ENCODE data around the gene ZNF430.

Gene ZNF430

DNA sequence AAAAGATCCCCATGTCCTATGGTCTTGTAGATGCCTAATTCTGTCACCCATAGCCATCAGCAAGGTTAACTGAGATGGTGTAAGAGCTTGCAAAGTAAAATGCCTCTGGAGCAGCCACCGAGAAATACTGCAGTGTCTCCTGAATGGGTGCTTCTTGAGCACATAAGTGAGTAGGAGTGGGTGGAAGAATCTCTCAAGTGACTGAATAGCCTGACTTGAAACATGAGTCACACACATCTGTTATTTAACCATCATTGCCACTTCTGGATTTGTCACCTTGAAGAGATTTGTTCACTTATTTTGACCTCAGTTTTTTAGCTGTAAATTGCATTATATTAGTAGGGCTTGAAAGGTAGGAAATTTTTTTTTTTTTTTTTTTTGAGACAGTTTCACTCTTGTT lies 63.9 kb downstream of the ZNF430 start:
- CTCF ChIA-PET, result no interaction called here
- TF ChIP-seq, protein P1, sequence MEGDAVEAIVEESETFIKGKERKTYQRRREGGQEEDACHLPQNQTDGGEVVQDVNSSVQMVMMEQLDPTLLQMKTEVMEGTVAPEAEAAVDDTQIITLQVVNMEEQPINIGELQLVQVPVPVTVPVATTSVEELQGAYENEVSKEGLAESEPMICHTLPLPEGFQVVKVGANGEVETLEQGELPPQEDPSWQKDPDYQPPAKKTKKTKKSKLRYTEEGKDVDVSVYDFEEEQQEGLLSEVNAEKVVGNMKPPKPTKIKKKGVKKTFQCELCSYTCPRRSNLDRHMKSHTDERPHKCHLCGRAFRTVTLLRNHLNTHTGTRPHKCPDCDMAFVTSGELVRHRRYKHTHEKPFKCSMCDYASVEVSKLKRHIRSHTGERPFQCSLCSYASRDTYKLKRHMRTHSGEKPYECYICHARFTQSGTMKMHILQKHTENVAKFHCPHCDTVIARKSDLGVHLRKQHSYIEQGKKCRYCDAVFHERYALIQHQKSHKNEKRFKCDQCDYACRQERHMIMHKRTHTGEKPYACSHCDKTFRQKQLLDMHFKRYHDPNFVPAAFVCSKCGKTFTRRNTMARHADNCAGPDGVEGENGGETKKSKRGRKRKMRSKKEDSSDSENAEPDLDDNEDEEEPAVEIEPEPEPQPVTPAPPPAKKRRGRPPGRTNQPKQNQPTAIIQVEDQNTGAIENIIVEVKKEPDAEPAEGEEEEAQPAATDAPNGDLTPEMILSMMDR (conservative IDR thresholded peaks at IDR 0.05; ENCODE audit: low read depth), result no peak
- POLR2A ChIA-PET (ENCODE audit: low non-redundant PET), result no interaction called here
- no peak overlapping the region for H3K27ac ChIP-seq
- DNase-seq (ENCODE audit: low spot score), result peak; percentile 4

DNA sequence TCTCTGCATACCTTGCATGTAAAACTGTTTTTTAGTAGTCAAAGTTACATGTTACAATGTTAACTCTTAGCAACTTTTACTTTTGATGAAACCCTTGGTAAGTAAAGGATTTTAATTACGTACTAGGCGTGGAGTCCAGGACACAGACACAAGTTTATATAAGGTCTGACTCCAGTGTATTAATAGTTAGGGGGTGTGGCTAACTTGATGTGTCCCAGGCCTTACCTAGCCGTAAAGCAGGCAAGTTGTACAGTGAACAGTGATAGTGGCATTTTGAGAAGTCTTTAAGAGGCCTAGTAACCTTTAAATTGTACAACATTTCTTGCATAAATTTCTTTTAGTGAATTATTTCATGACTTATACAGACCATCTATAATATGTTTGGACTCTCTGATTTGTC lies 67.4 kb downstream of the ZNF430 start:
- DNase-seq (ENCODE audit: low spot score), result no peak
- H3K27ac ChIP-seq, result no peak overlapping the region
- TF ChIP-seq, protein P1 (conservative IDR thresholded peaks at IDR 0.05; ENCODE audit: low read depth), result no peak
- ChIA-PET POLR2A (ENCODE audit: low non-redundant PET) (no interaction called here), CTCF (no interaction called here)

DNA sequence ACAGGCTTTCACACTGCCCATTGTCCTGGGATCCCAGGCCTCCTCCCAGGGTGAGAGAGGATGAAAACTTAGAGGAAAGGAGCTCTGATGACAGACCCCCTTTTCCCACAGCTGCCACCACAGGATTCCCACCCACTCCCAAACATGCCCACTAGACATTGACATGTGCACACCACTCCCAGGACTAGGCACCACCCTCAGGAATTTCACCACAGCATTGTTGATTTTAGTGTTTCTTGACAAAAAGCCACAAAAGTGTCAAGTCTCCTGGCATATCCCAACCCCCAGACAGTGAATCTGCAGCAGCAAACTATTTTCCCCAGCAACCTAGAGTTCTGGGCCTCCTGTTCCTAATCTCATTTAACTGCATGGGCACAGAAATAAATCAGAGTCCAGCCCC lies 71.7 kb downstream of the ZNF430 start:
- TF ChIP-seq, protein P1 (conservative IDR thresholded peaks at IDR 0.05; ENCODE audit: low read depth), result no peak
- ChIA-PET POLR2A (ENCODE audit: low non-redundant PET) (no interaction called here), CTCF (no interaction called here)
- peak overlapping the region; percentile 52 for H3K27ac ChIP-seq
- DNase-seq (ENCODE audit: low spot score), result no peak

DNA sequence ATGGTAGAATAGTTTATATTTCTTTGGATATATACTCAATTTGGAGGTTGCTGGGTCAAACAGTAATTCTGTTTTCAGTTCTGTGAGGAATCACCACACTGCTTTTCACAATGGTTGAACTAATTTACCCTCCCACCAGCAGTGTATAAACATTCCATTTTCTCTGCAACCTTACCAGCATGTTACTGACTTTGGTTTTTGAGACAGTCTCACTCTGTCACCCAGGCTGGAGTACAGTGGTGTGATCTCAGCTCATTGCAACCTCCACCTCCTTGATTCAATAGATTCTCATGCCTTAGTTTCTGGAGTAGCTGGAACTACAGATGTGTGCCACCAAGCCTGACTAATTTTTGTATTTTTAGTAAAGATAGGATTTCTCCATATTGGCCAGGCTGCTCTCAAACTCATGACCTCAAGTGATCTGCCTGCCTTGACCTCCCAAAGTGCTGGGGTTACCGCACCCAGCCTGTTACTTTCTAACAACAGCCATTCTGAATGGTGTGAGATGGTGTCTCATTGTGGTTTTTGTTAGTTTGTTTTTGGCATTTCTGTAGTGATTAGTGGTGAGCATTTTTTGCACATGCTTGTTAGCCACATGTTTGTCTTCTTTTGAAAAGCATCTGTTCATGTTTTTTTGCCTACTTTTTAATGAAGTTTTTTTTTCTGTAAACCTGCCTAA lies 74.0 kb downstream of the ZNF430 start:
- DNase-seq (ENCODE audit: low spot score), result no peak
- ChIA-PET CTCF (interaction anchor here (0.8 kb wide), 1 partner anchor 11 kb away, joined by 4 read pairs; no protein-coding TSS in a partner anchor), POLR2A (ENCODE audit: low non-redundant PET) (no interaction called here)
- TF ChIP-seq, protein P1 (conservative IDR thresholded peaks at IDR 0.05; ENCODE audit: low read depth), result no peak
- H3K27ac ChIP-seq, result no peak overlapping the region

DNA sequence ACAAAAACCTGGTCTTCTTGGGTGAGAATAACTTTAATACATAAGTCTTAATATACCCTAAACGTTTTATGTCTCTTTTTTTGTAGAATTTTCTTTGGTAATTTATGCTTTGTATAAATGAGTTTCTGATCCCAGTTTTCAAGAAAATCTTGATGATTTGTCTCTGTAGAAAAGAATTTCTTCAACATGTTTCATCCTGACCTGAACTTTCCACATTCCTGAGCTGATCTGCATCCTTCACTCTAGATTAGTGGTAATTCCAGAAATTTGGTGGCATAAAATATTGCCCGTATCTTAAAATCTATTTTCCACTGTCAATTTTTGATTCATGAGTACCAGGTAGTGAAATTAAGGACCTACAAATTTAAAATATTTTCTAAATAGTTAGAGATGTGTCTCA lies 77.8 kb downstream of the ZNF430 start:
- POLR2A ChIA-PET (ENCODE audit: low non-redundant PET), result no interaction called here
- no peak overlapping the region for H3K27ac ChIP-seq

DNA sequence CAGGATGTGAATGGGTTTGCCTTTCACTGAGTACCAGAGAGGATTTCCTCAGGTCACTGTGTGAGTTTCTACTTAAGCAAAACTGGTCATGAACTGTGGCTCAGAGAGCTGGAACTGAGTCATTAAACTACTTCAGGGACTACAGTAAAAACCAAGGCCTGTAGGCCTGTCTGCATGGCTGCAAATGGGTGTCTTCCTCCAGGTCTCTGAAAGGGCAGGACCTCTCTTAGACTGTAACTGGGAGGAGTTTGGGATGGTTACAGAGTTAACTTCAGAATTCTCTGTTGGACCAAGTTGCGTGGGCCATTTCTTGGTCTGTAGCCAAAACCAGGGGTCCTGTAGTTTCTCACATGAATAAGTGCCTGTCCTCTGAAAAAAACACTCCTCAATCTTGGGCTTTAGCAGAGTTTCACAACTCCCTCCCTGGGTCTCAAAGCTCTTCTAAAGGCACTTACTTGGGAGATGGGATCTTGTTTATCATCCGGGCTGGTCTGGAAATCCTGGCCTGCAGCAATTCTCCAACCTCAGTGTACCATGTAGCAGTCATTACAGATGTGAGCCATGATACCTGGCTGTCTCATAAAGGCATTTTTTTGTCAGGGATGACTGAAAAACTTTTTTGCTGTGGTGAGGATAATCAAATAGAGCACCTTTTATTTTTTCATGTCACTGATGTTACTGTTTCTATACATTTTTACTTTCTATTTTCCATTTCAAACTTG lies 81.2 kb downstream of the ZNF430 start:
- CTCF ChIA-PET, result no interaction called here
- TF ChIP-seq, protein P1 (conservative IDR thresholded peaks at IDR 0.05; ENCODE audit: low read depth), result no peak
- no peak overlapping the region for H3K27ac ChIP-seq
- DNase-seq (ENCODE audit: low spot score), result no peak
- POLR2A ChIA-PET (ENCODE audit: low non-redundant PET), result no interaction called here

More for the DNA sequence above, 77.8 kb downstream of the ZNF430 start:
- CTCF ChIA-PET, result no interaction called here
- TF ChIP-seq, protein P1 (conservative IDR thresholded peaks at IDR 0.05; ENCODE audit: low read depth), result no peak
- DNase-seq (ENCODE audit: low spot score), result peak; percentile 3
